ENCODE results near the gene CAV1.
"Not testable (repeated sequence)": the region's sequence is repeated elsewhere in the genome, so short reads cannot be mapped to it uniquely, and the experiment has no call there.

The CAV1 gene, protein sequence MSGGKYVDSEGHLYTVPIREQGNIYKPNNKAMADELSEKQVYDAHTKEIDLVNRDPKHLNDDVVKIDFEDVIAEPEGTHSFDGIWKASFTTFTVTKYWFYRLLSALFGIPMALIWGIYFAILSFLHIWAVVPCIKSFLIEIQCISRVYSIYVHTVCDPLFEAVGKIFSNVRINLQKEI

GRCh38 chr7:116524609-116525297 lies at the start of gene CAV1:
Gene CAV1, plus strand, starts transcription at chr7:116525036. Its CDS starts 27 bp downstream, at chr7:116525063.
- peak; percentile 35 to 41 for DNase-seq

DNA sequence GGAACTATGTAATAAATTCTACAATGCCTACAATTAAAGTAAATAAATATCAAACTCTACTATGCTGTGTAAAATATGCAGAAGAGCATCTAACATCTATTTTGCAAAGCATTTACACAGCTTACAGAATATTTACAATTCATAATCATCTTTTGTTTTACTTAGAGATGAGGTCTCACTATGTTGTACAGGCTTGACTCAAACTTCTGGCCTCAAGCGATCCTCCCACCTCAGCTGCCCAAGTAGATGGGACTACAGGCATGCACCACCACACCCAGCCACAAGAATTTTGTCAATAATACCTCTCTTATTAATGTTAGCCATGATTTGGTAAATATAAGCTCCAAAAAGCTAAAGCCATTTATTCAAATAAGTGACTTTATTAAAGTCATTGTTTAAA lies 47.2 kb upstream of the CAV1 start:
- no peak for DNase-seq

DNA sequence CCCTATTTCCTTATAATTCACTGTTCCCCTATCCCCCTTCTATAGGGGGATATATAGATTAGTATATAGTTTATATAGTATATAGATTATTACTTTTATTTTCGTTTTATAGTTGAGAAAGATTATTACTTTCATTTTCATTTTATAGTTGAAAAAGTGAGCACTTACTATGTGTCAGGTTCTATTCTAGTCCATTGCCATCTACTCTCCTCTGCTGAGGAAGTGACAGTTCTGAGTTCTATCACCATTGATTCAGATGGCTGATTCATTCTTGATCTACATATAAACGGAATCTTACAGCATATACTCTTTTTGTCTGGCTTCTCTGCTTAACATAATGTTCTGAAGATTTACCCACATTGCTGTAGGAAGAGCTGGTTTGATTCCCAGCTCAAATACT lies 46.0 kb upstream of the CAV1 start:
- DNase-seq, result no peak

DNA sequence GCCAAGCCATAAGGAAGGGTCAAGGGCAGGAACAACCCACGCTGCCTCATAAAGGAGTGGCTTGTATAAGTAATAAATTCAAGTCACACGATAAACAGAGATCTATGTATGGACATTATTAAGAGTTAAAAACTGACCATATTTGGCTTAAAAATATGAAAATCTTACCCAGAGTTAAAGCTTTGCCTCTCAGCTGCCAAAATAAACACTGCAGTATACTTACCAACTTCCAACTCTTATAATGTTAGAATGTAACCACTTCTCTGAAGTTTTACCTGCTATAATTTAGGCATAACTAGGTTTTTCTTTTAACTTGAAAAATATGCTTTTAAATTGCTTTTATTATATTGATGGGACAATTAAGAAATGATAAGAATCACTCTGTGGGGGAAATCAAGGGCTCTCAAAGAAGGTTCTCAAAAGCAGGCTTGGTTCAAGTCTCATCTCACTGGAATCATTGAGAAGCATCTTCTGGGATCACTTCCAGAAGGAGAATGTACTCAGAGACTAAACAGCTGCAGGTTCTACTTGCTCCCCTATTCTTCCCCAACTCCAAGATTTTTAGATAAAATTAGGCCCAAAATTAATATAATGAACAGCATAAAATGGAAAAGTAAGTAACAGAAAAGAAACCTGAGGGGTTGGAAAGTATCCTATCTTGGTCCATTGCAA lies 41.4 kb upstream of the CAV1 start:
- no peak for DNase-seq

- DNase-seq, result not testable (repeated sequence)
Measured at GRCh38 chr7:116484389-116484788, 40.4 kb upstream of the CAV1 start.

- DNase-seq, result no peak
Measured at GRCh38 chr7:116487907-116488521, 36.8 kb upstream of the CAV1 start.

GRCh38 chr7:116490351-116490750 lies 34.5 kb upstream of the CAV1 start:
- DNase-seq, result no peak

DNA sequence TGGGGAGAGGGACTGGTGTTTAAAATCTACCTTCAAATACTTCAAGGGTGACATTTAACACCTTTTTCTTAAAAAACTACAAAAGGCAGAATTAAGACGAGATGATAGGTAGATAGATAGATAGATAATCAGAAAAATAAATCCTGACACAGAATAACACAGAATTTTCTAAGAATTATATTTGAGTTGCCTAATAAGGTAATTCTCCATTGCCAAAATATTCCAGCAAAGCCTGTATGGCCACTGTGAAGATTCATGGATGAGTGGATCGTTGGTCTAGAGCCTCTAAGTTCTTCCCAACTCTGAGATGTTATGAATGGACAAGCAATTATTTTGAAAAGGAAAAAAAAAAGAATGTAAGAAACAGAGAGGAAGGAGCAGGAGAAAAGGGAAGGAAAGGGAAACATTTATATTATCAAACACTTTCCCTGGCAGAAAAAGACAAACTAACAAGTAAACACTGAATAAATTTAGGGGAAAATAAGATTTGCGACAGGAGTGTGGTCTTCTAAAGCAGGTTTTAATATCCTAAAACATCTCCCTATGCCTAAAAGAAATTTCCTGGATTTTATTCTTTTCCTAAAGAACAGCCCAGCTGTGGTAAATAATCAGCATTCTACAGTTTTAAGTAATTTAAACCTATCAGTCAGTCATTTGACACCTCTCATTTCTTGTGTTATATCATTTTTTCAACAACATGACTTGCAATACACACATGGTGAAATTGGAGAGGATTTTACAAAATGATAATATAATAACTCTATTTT lies 32.8 kb upstream of the CAV1 start:
- DNase-seq, result no peak

DNA sequence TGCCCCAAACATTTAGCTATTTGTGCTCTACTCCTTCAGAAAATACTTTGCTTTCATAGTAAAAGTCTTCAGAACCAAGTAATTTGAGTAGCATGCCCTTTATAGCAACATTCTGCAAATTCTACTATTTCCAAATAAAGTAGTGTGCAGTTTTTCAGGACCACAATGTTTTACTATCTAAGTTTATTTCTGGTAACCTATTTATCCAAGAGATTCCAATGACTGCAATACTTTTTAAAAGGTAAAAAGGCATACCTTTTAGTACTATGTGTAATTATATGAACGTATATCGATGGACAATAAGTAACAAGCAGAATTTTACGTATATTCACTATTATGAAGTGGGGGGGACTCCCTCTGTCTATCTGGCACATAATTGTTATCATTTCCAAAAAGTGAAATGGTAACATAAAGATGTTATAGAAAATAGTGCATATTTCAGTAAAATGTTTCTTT lies 32.2 kb upstream of the CAV1 start:
- DNase-seq, result no peak

- DNase-seq, result no peak
Measured at GRCh38 chr7:116493449-116493848, 31.4 kb upstream of the CAV1 start.

- DNase-seq, result no peak
Measured at GRCh38 chr7:116494472-116494871, 30.4 kb upstream of the CAV1 start.

- DNase-seq, result no peak
Measured at GRCh38 chr7:116495736-116496135, 29.1 kb upstream of the CAV1 start.

- no peak for DNase-seq
Measured at GRCh38 chr7:116496653-116497052, 28.2 kb upstream of the CAV1 start.

DNA sequence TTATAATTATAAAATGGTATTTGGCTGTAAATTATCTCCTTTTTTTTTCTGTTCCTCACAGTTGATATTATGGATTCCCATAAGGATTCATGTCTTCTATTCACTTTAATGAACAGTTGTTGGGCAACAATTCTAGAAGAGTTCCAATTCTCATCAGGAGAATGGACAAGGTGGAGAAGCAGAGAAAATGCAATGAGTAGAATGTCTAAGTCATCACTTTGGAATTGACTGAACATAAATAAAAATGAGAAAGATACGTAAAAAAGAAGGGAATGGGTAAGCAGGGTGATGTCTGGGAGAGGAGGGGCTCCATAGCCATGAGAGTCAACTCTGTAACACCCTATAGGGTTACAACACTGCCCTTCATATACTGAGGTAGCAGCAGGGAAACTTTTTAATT lies 27.1 kb upstream of the CAV1 start:
- no peak for DNase-seq

GRCh38 chr7:116499168-116500077 lies 25.4 kb upstream of the CAV1 start, which contains the start of gene CAV2:
Gene CAV2, plus strand, starts transcription at chr7:116499738. Its CDS starts 44 bp downstream, at chr7:116499782.
- DNase-seq, result peak in 1 of 2 donors; percentile 27

DNA sequence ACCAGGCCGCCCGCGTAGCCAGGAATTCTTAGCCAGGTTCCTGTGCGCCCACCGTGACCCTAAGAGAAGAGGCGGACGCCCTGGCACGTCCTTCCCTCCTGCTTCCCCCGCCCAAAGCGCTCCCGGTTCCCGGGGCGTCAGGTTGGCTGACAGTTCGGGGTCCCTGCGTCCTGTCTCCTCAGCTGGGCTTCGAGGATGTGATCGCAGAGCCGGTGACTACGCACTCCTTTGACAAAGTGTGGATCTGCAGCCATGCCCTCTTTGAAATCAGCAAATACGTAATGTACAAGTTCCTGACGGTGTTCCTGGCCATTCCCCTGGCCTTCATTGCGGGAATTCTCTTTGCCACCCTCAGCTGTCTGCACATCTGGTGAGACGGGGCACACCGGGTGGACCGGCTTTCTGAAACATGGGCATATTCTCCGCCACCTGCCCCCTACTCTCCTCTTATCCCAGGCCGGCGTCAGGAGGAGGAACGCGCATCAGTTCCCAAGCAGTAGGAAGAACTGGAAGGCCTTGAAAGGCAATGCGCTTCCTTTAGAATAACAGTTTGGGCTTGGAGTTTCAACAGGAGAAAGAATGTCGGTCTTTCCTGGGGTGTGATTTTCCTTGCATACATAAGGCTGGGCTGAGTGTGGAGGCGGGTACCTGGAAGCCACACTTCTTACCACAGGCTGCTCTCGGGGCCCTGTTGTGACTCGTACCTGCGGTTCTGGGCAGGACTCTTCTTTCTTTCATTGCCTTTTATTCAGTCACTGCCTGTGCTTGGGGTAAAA lies 24.6 kb upstream of the CAV1 start:
- peak; percentile 34 to 57 for DNase-seq

- DNase-seq, result no peak
Measured at GRCh38 chr7:116501425-116502167, 23.2 kb upstream of the CAV1 start.

- DNase-seq, result no peak
Measured at GRCh38 chr7:116502201-116503096, 22.4 kb upstream of the CAV1 start.

GRCh38 chr7:116503835-116504234 lies 21.0 kb upstream of the CAV1 start:
- no peak for DNase-seq

Measured in stimulated activated CD4-positive, alpha-beta T cell treated with anti-CD3 and anti-CD28 coated beads, Interleukin-2, amount 100 ng/mL, for 24 hours (primary cell).